Right ventricle myocardium superior (tissue), 1 donor: Measurements from ENCODE around the gene HELLS. TPM values are rescaled to one million over a fixed set of nuclear protein-coding genes. Genes with fewer than 3 reads are reported as not detected.
"Not testable (repeated sequence)": the region's sequence is repeated elsewhere in the genome, so short reads cannot be mapped to it uniquely, and the experiment has no call there.

Source experiments
- ATAC-seq: fragments of 200-7000 bp; cut with Tn5 transposase; one replicate; pipeline ENCODE4 v1.9.1; 2020; ENCODE audit warnings: mild to moderate bottlenecking; ENCODE audit not compliant: poor library complexity
- DNase-seq: peaks from one replicate; pipeline ENCODE4 v3.0.0-alpha.2; 2020
- intact Hi-C: fragments of 100-400 bp; cut with DNase I; formaldehyde crosslinking; loops from one replicate; pipeline ENCODE4 v1.11.2; 2022
- total RNA-seq: library from RNA; stranded (reverse); fragmentation: NEBNext Ultra II Directional; extraction: Animal tissue kit (Norgen Biotek cat#: 25700); gene quantifications from one replicate; pipeline ENCODE4 v1.2.1, GENCODE V29; 2021
- donor health status: DM: no; HTN: yes; CAD: no; lungs with severe emphysema.

Gene HELLS
- total RNA-seq, 1 donor from 2014 or later, result 1.6 TPM

- DNase-seq (no peak), ATAC-seq (no peak)
- intact Hi-C loops, result no loop called here
Observed at GRCh38 chr10:94591461-94592205, 46.0 kb downstream of the HELLS start.

- intact Hi-C loops, result no loop called here
- ATAC-seq (no peak), DNase-seq (no peak)
Observed at GRCh38 chr10:94602729-94603515, 57.3 kb downstream of the HELLS start.

- DNase-seq, result no peak
- intact Hi-C loops, result no loop called here
- ATAC-seq, result no peak
Observed at GRCh38 chr10:94607111-94607510, 61.5 kb downstream of the HELLS start.

- intact Hi-C loops, result no loop called here
- ATAC-seq (no peak), DNase-seq (no peak)
Observed at GRCh38 chr10:94608559-94608958, 63.0 kb downstream of the HELLS start.

- intact Hi-C loops, result no loop called here
- no peak for DNase-seq
- no peak for ATAC-seq
Observed at GRCh38 chr10:94614558-94614957, 69.0 kb downstream of the HELLS start.

- no peak for DNase-seq
- ATAC-seq, result no peak
- intact Hi-C loops, result no loop called here
Observed at GRCh38 chr10:94617389-94617944, 71.9 kb downstream of the HELLS start.

- DNase-seq, result no peak
- intact Hi-C loops, result no loop called here
- ATAC-seq, result no peak
Observed at GRCh38 chr10:94622666-94623205, 77.1 kb downstream of the HELLS start.

GRCh38 chr10:94623572-94623971, 78.0 kb downstream of the HELLS start:
- no peak for DNase-seq
- no peak for ATAC-seq
- intact Hi-C loops, result no loop called here

- no peak for DNase-seq
- ATAC-seq, result no peak
- intact Hi-C loops, result no loop called here
Observed at GRCh38 chr10:94626476-94626875, 80.9 kb downstream of the HELLS start.

- intact Hi-C loops, result no loop called here
- DNase-seq (no peak), ATAC-seq (no peak)
Observed at GRCh38 chr10:94627511-94627910, 81.9 kb downstream of the HELLS start.

GRCh38 chr10:94630017-94630688, 84.6 kb downstream of the HELLS start:
- no peak for DNase-seq
- intact Hi-C loops, result no loop called here
- no peak for ATAC-seq

GRCh38 chr10:94631077-94631875, 85.7 kb downstream of the HELLS start:
- no peak for ATAC-seq
- no peak for DNase-seq
- intact Hi-C loops, result no loop called here

GRCh38 chr10:94632954-94633353, 87.4 kb downstream of the HELLS start:
- intact Hi-C loops, result no loop called here
- DNase-seq, result no peak
- ATAC-seq, result no peak

- ATAC-seq, intact Hi-C loops, DNase-seq: not testable (repeated sequence)
Observed at GRCh38 chr10:94638097-94638496, 92.5 kb downstream of the HELLS start.

GRCh38 chr10:94639902-94640301, 94.3 kb downstream of the HELLS start:
- intact Hi-C loops, result no loop called here
- ATAC-seq (no peak), DNase-seq (no peak)

GRCh38 chr10:94640562-94640961, 95.0 kb downstream of the HELLS start:
- ATAC-seq, result no peak
- no peak for DNase-seq
- intact Hi-C loops, result no loop called here

GRCh38 chr10:94641480-94641879, 95.9 kb downstream of the HELLS start:
- ATAC-seq (no peak), DNase-seq (no peak)
- intact Hi-C loops, result no loop called here

- DNase-seq (no peak), ATAC-seq (no peak)
- intact Hi-C loops, result no loop called here
Observed at GRCh38 chr10:94644352-94644751, 98.8 kb downstream of the HELLS start.
